ENCODE results near the gene ZNF423.

Gene ZNF423

GRCh38 chr16:49455991-49456745, 399.7 kb downstream of the ZNF423 start:
- no peak overlapping the region for H3K4me3 ChIP-seq (ENCODE audit: low read depth, low read length)
- TF ChIP-seq, protein P1, sequence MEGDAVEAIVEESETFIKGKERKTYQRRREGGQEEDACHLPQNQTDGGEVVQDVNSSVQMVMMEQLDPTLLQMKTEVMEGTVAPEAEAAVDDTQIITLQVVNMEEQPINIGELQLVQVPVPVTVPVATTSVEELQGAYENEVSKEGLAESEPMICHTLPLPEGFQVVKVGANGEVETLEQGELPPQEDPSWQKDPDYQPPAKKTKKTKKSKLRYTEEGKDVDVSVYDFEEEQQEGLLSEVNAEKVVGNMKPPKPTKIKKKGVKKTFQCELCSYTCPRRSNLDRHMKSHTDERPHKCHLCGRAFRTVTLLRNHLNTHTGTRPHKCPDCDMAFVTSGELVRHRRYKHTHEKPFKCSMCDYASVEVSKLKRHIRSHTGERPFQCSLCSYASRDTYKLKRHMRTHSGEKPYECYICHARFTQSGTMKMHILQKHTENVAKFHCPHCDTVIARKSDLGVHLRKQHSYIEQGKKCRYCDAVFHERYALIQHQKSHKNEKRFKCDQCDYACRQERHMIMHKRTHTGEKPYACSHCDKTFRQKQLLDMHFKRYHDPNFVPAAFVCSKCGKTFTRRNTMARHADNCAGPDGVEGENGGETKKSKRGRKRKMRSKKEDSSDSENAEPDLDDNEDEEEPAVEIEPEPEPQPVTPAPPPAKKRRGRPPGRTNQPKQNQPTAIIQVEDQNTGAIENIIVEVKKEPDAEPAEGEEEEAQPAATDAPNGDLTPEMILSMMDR (IDR thresholded peaks at IDR 0.05) = no peak
- no peaks in the 10 kb centered on the region for H3K27me3 ChIP-seq (ENCODE audit: control insufficient read depth, insufficient read depth, low read length)
- H3K27ac ChIP-seq = no peak overlapping the region
- H3K79me2 ChIP-seq = no peaks in the 10 kb centered on the region
- H3K4me1 ChIP-seq = no peaks in the 10 kb centered on the region
- H3K4me2 ChIP-seq (ENCODE audit: low read length) = no peak overlapping the region
- H2AFZ ChIP-seq = no peak overlapping the region
- no peak overlapping the region for H3K9ac ChIP-seq
- H3K36me3 ChIP-seq (ENCODE audit: control insufficient read depth, insufficient read depth, low read length) = no peaks in the 10 kb centered on the region
- H3K9me3 ChIP-seq (ENCODE audit: control insufficient read depth, low read length) = no peaks in the 10 kb centered on the region

DNA sequence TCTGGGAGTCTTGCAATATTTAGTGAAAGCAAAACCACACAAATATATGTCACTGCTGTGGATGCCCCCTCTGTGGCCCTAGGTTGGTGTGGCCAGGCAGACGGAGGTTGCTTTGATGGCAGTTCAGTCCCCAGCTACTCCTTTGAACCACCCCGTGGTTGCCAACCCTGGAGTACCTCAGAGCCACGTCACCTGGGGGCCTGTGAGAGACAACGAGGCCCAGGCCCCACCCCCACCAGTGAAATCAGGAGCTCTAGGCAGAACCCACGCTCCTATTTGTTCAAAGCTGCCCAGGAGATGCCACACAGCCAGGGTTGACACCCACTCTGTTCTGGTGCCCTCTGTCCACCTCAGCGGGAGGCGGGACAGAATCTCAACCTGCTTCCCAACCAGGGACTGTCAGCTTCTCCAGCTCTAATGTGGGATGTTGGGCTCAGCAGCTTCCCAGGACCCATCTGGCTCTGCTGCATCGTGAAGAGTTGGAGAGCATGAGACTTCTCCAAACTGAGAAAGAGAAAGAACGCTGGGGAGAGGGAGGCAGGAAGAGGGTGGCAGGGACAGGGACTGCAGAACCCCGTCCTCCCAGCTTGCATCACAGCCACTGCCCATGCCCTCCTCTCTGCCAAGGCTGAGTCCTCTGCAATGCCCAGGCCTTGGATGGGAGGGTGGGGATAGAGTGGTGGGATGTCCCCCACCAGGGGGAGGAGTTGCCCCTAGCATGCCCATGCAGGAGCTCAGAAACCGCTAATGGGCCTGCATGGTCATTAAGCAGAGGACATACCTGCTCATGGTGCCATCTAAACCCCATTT, 400.5 kb downstream of the ZNF423 start:
- Histone ChIP-seq H3K4me2 (ENCODE audit: low read length) (no peak overlapping the region), H3K27ac (no peak overlapping the region), H3K79me2 (no peaks in the 10 kb centered on the region), H2AFZ (no peak overlapping the region), H3K9me3 (ENCODE audit: control insufficient read depth, low read length) (no peaks in the 10 kb centered on the region), H3K4me1 (no peaks in the 10 kb centered on the region), H3K27me3 (ENCODE audit: control insufficient read depth, insufficient read depth, low read length) (no peaks in the 10 kb centered on the region), H3K9ac (no peak overlapping the region), H3K4me3 (ENCODE audit: low read depth, low read length) (no peak overlapping the region), H3K36me3 (ENCODE audit: control insufficient read depth, insufficient read depth, low read length) (no peaks in the 10 kb centered on the region)
- TF ChIP-seq, protein P1 (IDR thresholded peaks at IDR 0.05) = no peak

DNA sequence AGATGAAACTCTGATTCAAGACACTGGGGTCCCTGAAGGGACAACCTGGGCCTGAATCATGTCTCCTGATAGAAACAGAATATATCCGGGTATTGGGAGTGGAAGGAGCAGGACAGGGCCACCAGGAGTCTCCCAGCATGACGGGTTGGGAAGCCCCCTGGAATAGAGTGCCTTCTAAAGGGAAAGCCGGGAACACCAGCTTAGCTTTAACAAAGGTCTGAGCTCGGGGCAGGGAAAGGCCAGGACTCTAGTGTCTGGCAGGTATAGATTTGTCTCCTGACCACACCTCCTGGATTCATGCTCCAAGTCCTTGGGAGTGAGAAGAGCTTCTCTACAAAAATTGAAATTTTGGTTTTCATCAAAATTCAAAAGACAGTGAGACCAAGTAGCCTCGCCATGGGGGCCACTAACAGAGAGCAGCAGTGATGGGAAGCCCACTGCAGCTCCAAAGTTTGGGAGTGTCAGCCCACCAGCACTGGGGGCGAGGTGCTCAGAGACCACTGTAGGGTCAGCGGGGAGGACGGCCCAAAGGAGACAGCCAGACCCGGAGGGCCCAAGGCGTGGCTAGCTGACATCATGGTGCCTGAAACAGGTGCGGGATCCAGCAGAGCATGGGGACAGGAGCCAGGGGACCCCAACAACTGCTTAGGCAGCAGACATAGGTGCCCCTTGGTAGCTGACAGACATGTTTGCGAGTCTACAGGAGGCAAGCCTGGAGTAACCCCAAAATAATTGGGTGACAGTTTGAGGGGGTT, 401.3 kb downstream of the ZNF423 start:
- Histone ChIP-seq H3K27ac (no peak overlapping the region), H3K79me2 (no peaks in the 10 kb centered on the region), H3K9me3 (ENCODE audit: control insufficient read depth, low read length) (no peaks in the 10 kb centered on the region), H3K4me1 (no peaks in the 10 kb centered on the region), H3K36me3 (ENCODE audit: control insufficient read depth, insufficient read depth, low read length) (no peaks in the 10 kb centered on the region), H3K27me3 (ENCODE audit: control insufficient read depth, insufficient read depth, low read length) (no peaks in the 10 kb centered on the region), H2AFZ (no peak overlapping the region), H3K9ac (no peak overlapping the region), H3K4me3 (ENCODE audit: low read depth, low read length) (no peak overlapping the region), H3K4me2 (ENCODE audit: low read length) (no peak overlapping the region)
- TF ChIP-seq, protein P1 (IDR thresholded peaks at IDR 0.05) = no peak

DNA sequence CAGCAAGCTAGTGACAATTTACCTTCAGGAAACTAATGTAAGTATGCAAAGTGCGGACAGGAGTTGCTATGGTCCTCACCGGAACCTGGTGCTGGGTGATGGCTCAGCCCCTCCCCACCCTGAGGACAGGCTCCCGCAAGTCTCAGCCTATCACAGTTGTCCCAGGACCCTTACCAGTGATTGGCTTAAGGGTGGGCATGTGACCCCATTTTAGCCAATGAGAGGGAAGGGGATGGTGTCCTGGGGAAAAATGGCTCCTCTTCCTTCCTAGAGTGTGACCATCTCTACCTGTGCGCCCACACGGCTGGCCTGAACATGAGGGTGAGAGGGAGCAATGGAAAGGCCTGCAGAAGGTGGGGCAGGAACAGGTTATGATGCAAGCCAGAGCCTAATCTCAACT, 401.9 kb downstream of the ZNF423 start:
- Histone ChIP-seq H3K9me3 (ENCODE audit: control insufficient read depth, low read length) (no peaks in the 10 kb centered on the region), H3K4me3 (ENCODE audit: low read depth, low read length) (no peak overlapping the region), H3K4me1 (no peaks in the 10 kb centered on the region), H3K27ac (no peak overlapping the region), H3K36me3 (ENCODE audit: control insufficient read depth, insufficient read depth, low read length) (no peaks in the 10 kb centered on the region), H3K27me3 (ENCODE audit: control insufficient read depth, insufficient read depth, low read length) (no peaks in the 10 kb centered on the region), H3K79me2 (no peaks in the 10 kb centered on the region), H2AFZ (no peak overlapping the region), H3K4me2 (ENCODE audit: low read length) (no peak overlapping the region), H3K9ac (no peak overlapping the region)
- TF ChIP-seq, protein P1 (IDR thresholded peaks at IDR 0.05) = no peak
